Measurements from ENCODE around the gene ARL6IP5. TPM values are rescaled to one million over a fixed set of nuclear protein-coding genes. Genes with fewer than 3 reads are reported as not detected.

The ARL6IP5 gene
- polyA plus RNA-seq, 3 donors, result 69.3 to 458 (median 430) TPM

GRCh38 chr3:69085168-69085832, 563 bp downstream of the ARL6IP5 start:
- H3K4me3 ChIP-seq (replicated peaks in 1 of 3; ENCODE audit: low read depth in 2 of 3, low read length in 3 of 3), result peak overlapping the region; percentile 75 to 93 (median 91)
- Mint-ChIP-seq H3K36me3 (peaks cover 5 to 11% of the 10 kb centered on the region in 2 donors), H3K4me3 (peak overlapping the region; percentile 91 to 96), H3K9me3 (no peaks in the 10 kb centered on the region), H3K27me3 (ENCODE audit: low read depth in 3 of 3) (no peaks in the 10 kb centered on the region), H3K27ac (peak overlapping the region; percentile 97 to 100 (median 99)), H3K4me1 (peaks cover 70% of the 10 kb centered on the region)
- peaks cover 40% of the 10 kb centered on the region for H4K20me1 ChIP-seq (ENCODE audit: insufficient read depth, low read length)
- H3K9me3 ChIP-seq (replicated peaks in 1 of 2; ENCODE audit: control insufficient read depth in 1 of 2, insufficient read depth in 1 of 2, low read length in 2 of 2), result no peaks in the 10 kb centered on the region
- H2AFZ ChIP-seq (ENCODE audit: insufficient read depth, low read depth, low read length, poor library complexity, severe bottlenecking), result peak overlapping the region; percentile 88
- peak in 1 of 3 donors; percentile 19 for DNase-seq
- H3K4me1 ChIP-seq (ENCODE audit: control insufficient read depth in 1 of 2, insufficient read depth in 2 of 2, low read length in 2 of 2), result peaks cover 78 to 85% of the 10 kb centered on the region in 2 donors
- no peak for TF ChIP-seq CTCF (IDR thresholded peaks at IDR 0.05)
- intact Hi-C loops (cut with micrococcal nuclease), result loop anchor here (5.0 to 10.0 kb wide), 2 partner anchors 33 to 1980 kb away; partner anchors contain the start of gene TMF1 (in 1 of the 2)
- peaks cover 68% of the 10 kb centered on the region for H3K79me2 ChIP-seq (ENCODE audit: insufficient read depth, low read length)
- WGBS (ENCODE audit: insufficient coverage), result 0% methylated on average over 16 of the region's 26 CpGs
- peak overlapping the region; percentile 94 for H3K4me2 ChIP-seq (replicated peaks; ENCODE audit: extremely low read depth, low read length, poor library complexity, severe bottlenecking)
- H3K36me3 ChIP-seq (replicated peaks in 1 of 2; ENCODE audit: control insufficient read depth in 1 of 2, insufficient read depth in 2 of 2, low read length in 2 of 2), result peaks cover 4 to 17% of the 10 kb centered on the region in 2 donors
- peak overlapping the region; percentile 80 to 94 for H3K27ac ChIP-seq (ENCODE audit: low read depth in 1 of 2, low read length in 2 of 2)
- peak overlapping the region; percentile 78 for H3K9ac ChIP-seq (ENCODE audit: insufficient read depth, low read length, poor library complexity, severe bottlenecking)
- no peaks in the 10 kb centered on the region for H3K27me3 ChIP-seq (ENCODE audit: control insufficient read depth in 2 of 2, insufficient read depth in 2 of 2, low read length in 2 of 2)

GRCh38 chr3:69085833-69086722, 1.3 kb downstream of the ARL6IP5 start:
- peaks cover 69% of the 10 kb centered on the region for H3K79me2 ChIP-seq (ENCODE audit: insufficient read depth, low read length)

More at GRCh38 chr3:69085833-69086722, 1.3 kb downstream of the ARL6IP5 start:
- peak overlapping the region; percentile 97 to 100 (median 99) for H3K27ac Mint-ChIP-seq
- no peaks in the 10 kb centered on the region for H3K27me3 ChIP-seq (ENCODE audit: control insufficient read depth in 2 of 2, insufficient read depth in 2 of 2, low read length in 2 of 2)
- peak; percentile 50 to 77 (median 67) for DNase-seq
- H3K9me3 Mint-ChIP-seq, result no peaks in the 10 kb centered on the region
- peaks cover 7 to 24% of the 10 kb centered on the region in 2 donors for H3K36me3 ChIP-seq (replicated peaks in 1 of 2; ENCODE audit: control insufficient read depth in 1 of 2, insufficient read depth in 2 of 2, low read length in 2 of 2)
- H2AFZ ChIP-seq (ENCODE audit: insufficient read depth, low read depth, low read length, poor library complexity, severe bottlenecking), result peak overlapping the region; percentile 88
- H3K4me3 Mint-ChIP-seq, result peak overlapping the region; percentile 91 to 96
- H3K36me3 Mint-ChIP-seq, result peaks cover 9 to 18% of the 10 kb centered on the region in 2 donors
- peaks cover 48% of the 10 kb centered on the region for H4K20me1 ChIP-seq (ENCODE audit: insufficient read depth, low read length)
- no peaks in the 10 kb centered on the region for H3K9me3 ChIP-seq (replicated peaks in 1 of 2; ENCODE audit: control insufficient read depth in 1 of 2, insufficient read depth in 1 of 2, low read length in 2 of 2)
- H3K27ac ChIP-seq (ENCODE audit: low read depth in 1 of 2, low read length in 2 of 2), result peak overlapping the region; percentile 80 to 94
- 0% methylated on average over 1 of the region's 8 CpGs for WGBS (ENCODE audit: insufficient coverage)
- H3K9ac ChIP-seq (ENCODE audit: insufficient read depth, low read length, poor library complexity, severe bottlenecking), result peak overlapping the region; percentile 78
- peaks cover 82 to 86% of the 10 kb centered on the region in 2 donors for H3K4me1 ChIP-seq (ENCODE audit: control insufficient read depth in 1 of 2, insufficient read depth in 2 of 2, low read length in 2 of 2)
- no peaks in the 10 kb centered on the region for H3K27me3 Mint-ChIP-seq (ENCODE audit: low read depth in 3 of 3)
- peaks cover 75% of the 10 kb centered on the region for H3K4me1 Mint-ChIP-seq
- intact Hi-C loops (cut with micrococcal nuclease), result loop anchor here (5.0 to 10.0 kb wide), 2 partner anchors 34 to 1979 kb away; partner anchors contain the start of gene TMF1 (in 1 of the 2)
- peak overlapping the region; percentile 75 to 93 (median 91) for H3K4me3 ChIP-seq (replicated peaks in 1 of 3; ENCODE audit: low read depth in 2 of 3, low read length in 3 of 3)
- TF ChIP-seq CTCF (IDR thresholded peaks at IDR 0.05), result no peak
- peak overlapping the region; percentile 94 for H3K4me2 ChIP-seq (replicated peaks; ENCODE audit: extremely low read depth, low read length, poor library complexity, severe bottlenecking)
